ENCODE measurements around the gene PRAMEF25.
"Not testable (repeated sequence)": the region's sequence is repeated elsewhere in the genome, so short reads cannot be mapped to it uniquely, and the experiment has no call there.

PRAMEF25 gene

GRCh38 chr1:13070474-13070873 is at the start of gene PRAMEF25:
TSS of gene PRAMEF25 (plus strand) at chr1:13070774. CDS start at chr1:13073694, 2,920 bp downstream.
- DNase-seq (ENCODE audit: low spot score), result not testable (repeated sequence)

GRCh38 chr1:13056475-13056874 is 14.1 kb upstream of the PRAMEF25 start, which contains the start of gene PRAMEF27:
TSS of gene PRAMEF27 (minus strand) at chr1:13056575. CDS start at chr1:13053659, 2,916 bp downstream.
- DNase-seq (ENCODE audit: low spot score), result not testable (repeated sequence)

GRCh38 chr1:13116754-13117153 is 46.2 kb downstream of the PRAMEF25 start, which contains the start of gene HNRNPCL2:
TSS of gene HNRNPCL2 (minus strand) at chr1:13116854. CDS start at chr1:13116400, 454 bp downstream.
- DNase-seq (ENCODE audit: low spot score), result not testable (repeated sequence)
